Sigmoid colon (tissue), 7 donors: Measurements from ENCODE around the gene SPTBN5. TPM values are rescaled to one million over a fixed set of nuclear protein-coding genes. Genes with fewer than 3 reads are reported as not detected.

ENCODE experiments used
- DNase-seq: peaks from one replicate; pipeline ENCODE4 v3.0.0-alpha.2; 2019
- H3K27ac ChIP-seq, 4 donors: fragments of 200-600 bp; sonication (generic); one replicate each; pipeline ENCODE4 v1.5.1; 2016 to 2019; ENCODE audit warnings: mild to moderate bottlenecking in 1 of 4
- H3K27me3 ChIP-seq, 3 donors: fragments of 200-600 bp; sonication (generic); one replicate each; pipeline ENCODE4 v1.5.1; 2019; ENCODE audit warnings: mild to moderate bottlenecking in 1 of 3
- H3K36me3 ChIP-seq, 4 donors: fragments of 200-600 bp; sonication (generic); one replicate each; pipeline ENCODE4 v1.5.1; 2016 to 2019
- H3K4me1 ChIP-seq, 4 donors: fragments of 200-600 bp; sonication (generic); one replicate each; pipeline ENCODE4 v1.5.1; 2017 to 2019
- H3K4me3 ChIP-seq, 4 donors: fragments of 200-600 bp; sonication (generic); one replicate each; pipeline ENCODE4 v1.5.1; 2017 to 2019; ENCODE audit warnings: mild to moderate bottlenecking in 2 of 4, moderate library complexity in 1 of 4
- H3K9me3 ChIP-seq, 4 donors: fragments of 200-600 bp in 3 of 4; sonication (generic) in 3 of 4; one replicate each; pipeline versions ENCODE4 v1.5.1 to v1.6.1; 2013 to 2019
- CTCF ChIP-seq, 4 experiments: fragments of 450-650 bp in 3 of 4; fragments of 200-600 bp in 1 of 4; IDR thresholded peaks; one replicate each; pipeline ENCODE4 v1.5.1; 2016 to 2019; ENCODE audit warnings: antibody characterized with exemption in 4 of 4, mild to moderate bottlenecking in 3 of 4, moderate library complexity in 2 of 4
- EP300 ChIP-seq, 4 donors: sonication (generic); formaldehyde crosslinking; IDR thresholded peaks; one replicate each; pipeline ENCODE4 v1.6.1; 2017; ENCODE audit warnings: antibody characterized with exemption in 4 of 4
- POLR2A ChIP-seq, 2 donors: fragments of 450-650 bp; IDR thresholded peaks; one replicate each; pipeline ENCODE4 v1.6.1; 2016; ENCODE audit warnings: antibody characterized with exemption in 2 of 2, mild to moderate bottlenecking in 2 of 2, moderate library complexity in 2 of 2
- POLR2AphosphoS5 ChIP-seq, 4 donors: sonication (generic); formaldehyde crosslinking; IDR thresholded peaks; one replicate each; pipeline ENCODE4 v1.6.1; 2017; ENCODE audit warnings: antibody characterized with exemption in 4 of 4
- WGBS, 2 donors: extraction: QIAGEN DNeasy Blood & Tissue Kit; methylation state at CpG; one replicate each; pipeline ENCODE4 v1.1.7; 2013; 5-methylcytosine and 5-hydroxymethylcytosine counted together
- intact Hi-C: fragments of 100-400 bp; cut with DNase I; formaldehyde crosslinking; loops from one replicate; pipeline ENCODE4 v1.15.1; 2023
- polyA plus RNA-seq, 3 donors: library from polyadenylated mRNA; stranded (reverse); fragments of 200-250 nt; gene quantifications; one replicate each; pipeline ENCODE4 v1.2.3, GENCODE V29; 2013
- total RNA-seq, 4 donors: library from RNA; depleted of rRNA; stranded (reverse); fragments of >200 nt; gene quantifications; one replicate each; pipeline ENCODE4 v1.1.0, GENCODE V29; 2016
- donor health status: healthy with polysubstance abuse.
- donor health status: Bipolar disorder and iron deficiency.
- donor health status: healthy.

SPTBN5 gene
- total and polyA plus RNA-seq, 7 donors: under 0.01 to 2.3 (median 0.60) TPM

DNA sequence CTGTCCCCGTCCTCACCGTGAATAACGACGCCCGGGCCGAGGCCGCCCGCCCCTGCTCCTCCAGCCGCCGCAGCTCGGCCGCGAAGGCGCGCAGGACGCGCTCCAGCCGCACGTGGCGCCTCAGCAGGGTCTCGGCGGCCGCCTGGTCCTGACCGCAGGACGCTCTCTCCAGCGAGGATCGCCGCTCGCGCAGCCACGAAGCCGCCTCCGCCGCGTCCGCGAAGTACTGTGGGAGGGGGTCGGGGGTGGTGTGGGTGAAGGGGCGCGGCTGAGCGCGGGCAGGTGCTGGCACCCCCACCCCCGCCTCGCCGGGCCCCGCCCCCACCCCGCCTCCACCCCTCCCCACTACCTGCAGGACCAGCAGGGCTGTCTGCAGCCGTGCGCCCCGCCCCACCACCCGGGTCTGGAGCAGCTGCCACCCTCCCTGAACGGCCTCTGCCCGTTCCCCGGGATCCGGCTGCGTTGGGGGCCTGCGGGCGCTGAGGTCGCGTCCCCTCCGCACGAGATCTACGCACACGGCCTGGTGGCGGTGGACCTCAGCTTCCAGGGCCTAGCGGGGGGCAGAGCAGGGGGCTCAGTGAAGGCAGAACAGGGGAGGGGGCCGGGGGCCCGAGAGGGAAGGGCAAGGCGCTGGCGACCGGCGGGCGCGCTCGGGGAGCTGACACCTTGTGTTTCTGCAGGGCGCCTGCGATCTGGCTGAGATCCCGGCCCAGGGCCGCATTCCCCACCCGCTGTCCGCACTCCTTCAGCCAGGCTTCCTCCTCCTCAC is 11.7 kb downstream of the SPTBN5 start:
- Histone ChIP-seq H3K36me3 (no peaks in the 10 kb centered on the region), H3K27ac (no peak overlapping the region), H3K27me3 (peaks cover 0 to 33% (median 9%) of the 10 kb centered on the region in 3 donors), H3K9me3 (no peaks in the 10 kb centered on the region), H3K4me1 (peaks cover 0 to 17% (median 12%) of the 10 kb centered on the region in 4 donors), H3K4me3 (peak overlapping the region in 3 of 4 donors; percentile 32 to 45 (median 45))
- DNase-seq: no peak
- 3 to 21% methylated on average over 79 of the region's 81 CpGs for WGBS, 2 donors
- TF ChIP-seq CTCF (IDR thresholded peaks at IDR 0.05): no peak
- TF ChIP-seq POLR2A (IDR thresholded peaks at IDR 0.05): no peak
- no peak for TF ChIP-seq POLR2AphosphoS5 (IDR thresholded peaks at IDR 0.05)
- no peak for TF ChIP-seq EP300 (IDR thresholded peaks at IDR 0.05)
- intact Hi-C loops: no loop called here

GRCh38 chr15:41881550-41881919 is 12.3 kb downstream of the SPTBN5 start:
- Histone ChIP-seq H3K4me3 (peak overlapping the region in 3 of 4 donors; percentile 32 to 45 (median 45)), H3K27me3 (peaks cover 0 to 33% (median 9%) of the 10 kb centered on the region in 3 donors), H3K36me3 (no peaks in the 10 kb centered on the region), H3K4me1 (peaks cover 0 to 17% (median 12%) of the 10 kb centered on the region in 4 donors), H3K27ac (no peak overlapping the region), H3K9me3 (no peaks in the 10 kb centered on the region)
- DNase-seq: no peak
- TF ChIP-seq POLR2AphosphoS5 (IDR thresholded peaks at IDR 0.05): no peak
- no peak for TF ChIP-seq POLR2A (IDR thresholded peaks at IDR 0.05)
- no peak for TF ChIP-seq CTCF (IDR thresholded peaks at IDR 0.05)
- no peak for TF ChIP-seq EP300 (IDR thresholded peaks at IDR 0.05)
- 22 to 52% methylated on average over 10 of the region's 10 CpGs for whole genome bisulfite sequencing, 2 donors
- intact Hi-C loops: no loop called here

GRCh38 chr15:41881086-41881485 is 12.8 kb downstream of the SPTBN5 start:
- TF ChIP-seq POLR2AphosphoS5 (IDR thresholded peaks at IDR 0.05): no peak
- TF ChIP-seq EP300 (IDR thresholded peaks at IDR 0.05): no peak
- TF ChIP-seq POLR2A (IDR thresholded peaks at IDR 0.05): no peak
- no peak for TF ChIP-seq CTCF (IDR thresholded peaks at IDR 0.05)
- Histone ChIP-seq H3K27ac (no peak overlapping the region), H3K4me1 (peaks cover 0 to 17% (median 12%) of the 10 kb centered on the region in 4 donors), H3K27me3 (peaks cover 0 to 33% (median 9%) of the 10 kb centered on the region in 3 donors), H3K36me3 (no peaks in the 10 kb centered on the region), H3K9me3 (no peaks in the 10 kb centered on the region), H3K4me3 (no peak overlapping the region)
- intact Hi-C loops: no loop called here
- WGBS, 2 donors: 83 to 90% methylated on average over 8 of the region's 8 CpGs
- DNase-seq: no peak

DNA sequence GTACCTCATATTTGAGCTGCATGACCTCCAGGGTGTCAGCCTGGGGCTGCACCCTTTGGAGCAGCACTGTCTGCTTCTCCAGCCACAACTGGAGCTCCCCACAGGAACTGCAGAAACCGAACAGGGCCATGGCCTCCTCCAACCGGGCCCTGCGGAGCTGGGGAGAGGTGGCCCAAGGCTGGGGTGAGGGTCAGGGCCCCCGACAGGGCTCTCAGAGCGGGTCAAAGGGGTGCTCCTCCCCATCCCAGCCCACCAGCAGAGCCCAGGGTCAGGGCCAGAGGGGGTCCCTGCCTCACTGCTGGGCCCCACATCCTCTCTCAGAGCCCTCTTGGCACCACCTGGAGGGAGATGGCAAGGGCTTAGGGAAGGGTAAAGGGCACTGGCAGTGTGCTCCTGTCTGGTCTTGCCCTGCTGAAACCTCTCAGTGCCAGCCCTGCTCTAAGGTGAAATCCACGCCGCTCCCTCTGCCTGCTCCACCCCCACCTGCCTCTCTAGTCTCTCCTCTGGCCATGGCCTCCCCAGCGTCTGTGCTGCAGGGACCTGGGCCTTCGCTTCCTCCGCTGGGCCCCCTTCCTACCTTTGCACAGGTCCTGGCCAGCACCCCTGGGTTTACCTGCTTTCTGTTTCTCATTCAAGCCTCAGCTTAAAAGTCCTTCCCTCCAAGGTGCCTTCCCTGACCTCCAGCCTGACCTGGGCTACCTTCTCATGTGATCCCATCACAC is 13.5 kb downstream of the SPTBN5 start:
- 94 to 95% methylated on average over 10 of the region's 10 CpGs for WGBS, 2 donors
- no peaks in the 10 kb centered on the region for H3K9me3 ChIP-seq
- TF ChIP-seq POLR2A (IDR thresholded peaks at IDR 0.05): no peak
- no peak for TF ChIP-seq EP300 (IDR thresholded peaks at IDR 0.05)
- TF ChIP-seq CTCF (IDR thresholded peaks at IDR 0.05): no peak
- TF ChIP-seq POLR2AphosphoS5 (IDR thresholded peaks at IDR 0.05): no peak
- no peak overlapping the region for H3K27ac ChIP-seq
- intact Hi-C loops: no loop called here
- H3K4me3 ChIP-seq: no peak overlapping the region
- peaks cover 0 to 17% (median 12%) of the 10 kb centered on the region in 4 donors for H3K4me1 ChIP-seq
- no peak for DNase-seq
- no peaks in the 10 kb centered on the region for H3K36me3 ChIP-seq
- H3K27me3 ChIP-seq: peaks cover 0 to 33% (median 9%) of the 10 kb centered on the region in 3 donors
